GM12874 (cell line): Measurements from ENCODE around the gene CAPN11.

ENCODE experiments used
- CTCF ChIP-seq: IDR thresholded peaks from 2 replicates; pipeline ENCODE4 v1.5.1; 2011; ENCODE audit warnings: low read depth, mild to moderate bottlenecking, control low read depth, low read length, moderate library complexity; ENCODE audit not compliant: insufficient read depth

The CAPN11 gene

GRCh38 chr6:44162876-44163625 is 4.4 kb downstream of the CAPN11 start:
- no peak for TF ChIP-seq CTCF

GRCh38 chr6:44166116-44166515 is 7.5 kb downstream of the CAPN11 start:
- TF ChIP-seq CTCF: no peak

DNA sequence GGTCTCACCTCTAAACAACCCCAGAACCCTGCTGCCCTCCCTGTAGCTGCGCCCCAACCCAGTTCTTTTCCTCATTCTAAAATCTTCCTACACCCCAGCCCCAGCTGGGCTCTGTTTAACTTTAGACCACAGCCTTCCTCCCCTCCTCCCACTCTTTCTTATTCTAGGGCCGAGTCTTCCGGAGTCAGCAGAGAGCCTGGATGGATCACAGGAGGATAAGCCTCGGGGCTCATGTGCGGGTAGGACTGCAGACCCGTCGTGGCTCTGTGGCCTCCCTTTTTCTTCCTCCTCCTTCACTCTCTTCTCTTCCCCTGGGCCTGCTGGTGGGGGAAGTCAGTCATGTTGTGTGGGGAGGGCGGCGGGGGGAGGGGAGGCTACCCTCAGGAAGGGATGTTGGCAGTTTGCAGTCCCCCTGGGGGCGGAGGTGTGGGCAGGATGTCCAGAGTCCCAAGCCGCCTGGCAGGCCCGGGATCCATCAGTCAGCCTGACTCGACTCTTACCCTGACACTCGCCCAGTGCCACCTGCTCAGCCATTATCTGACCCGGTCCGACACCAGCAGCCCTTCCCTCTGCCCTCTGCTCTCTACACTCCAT is 8.1 kb downstream of the CAPN11 start:
- no peak for TF ChIP-seq CTCF

DNA sequence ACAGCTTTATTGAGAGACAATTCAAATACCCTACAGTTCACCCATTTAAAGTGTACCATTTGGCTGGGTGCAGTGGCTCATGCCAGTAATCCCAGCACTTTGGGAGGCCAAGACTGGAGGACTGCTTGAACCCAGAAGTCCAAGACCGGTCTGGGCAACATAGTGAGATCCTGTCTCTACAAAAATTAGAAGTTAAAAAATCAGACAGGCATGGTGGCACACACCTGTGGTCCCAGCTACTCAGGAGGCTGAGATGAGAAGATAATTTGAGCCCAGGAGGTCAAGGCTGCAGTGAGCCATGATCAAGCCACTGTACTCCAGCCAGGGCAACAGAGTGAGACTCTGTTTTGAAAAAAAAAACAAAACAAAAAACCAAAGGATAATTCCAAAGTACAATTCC is 8.9 kb downstream of the CAPN11 start:
- no peak for TF ChIP-seq CTCF

GRCh38 chr6:44169154-44169553 is 10.5 kb downstream of the CAPN11 start:
- no peak for TF ChIP-seq CTCF

DNA sequence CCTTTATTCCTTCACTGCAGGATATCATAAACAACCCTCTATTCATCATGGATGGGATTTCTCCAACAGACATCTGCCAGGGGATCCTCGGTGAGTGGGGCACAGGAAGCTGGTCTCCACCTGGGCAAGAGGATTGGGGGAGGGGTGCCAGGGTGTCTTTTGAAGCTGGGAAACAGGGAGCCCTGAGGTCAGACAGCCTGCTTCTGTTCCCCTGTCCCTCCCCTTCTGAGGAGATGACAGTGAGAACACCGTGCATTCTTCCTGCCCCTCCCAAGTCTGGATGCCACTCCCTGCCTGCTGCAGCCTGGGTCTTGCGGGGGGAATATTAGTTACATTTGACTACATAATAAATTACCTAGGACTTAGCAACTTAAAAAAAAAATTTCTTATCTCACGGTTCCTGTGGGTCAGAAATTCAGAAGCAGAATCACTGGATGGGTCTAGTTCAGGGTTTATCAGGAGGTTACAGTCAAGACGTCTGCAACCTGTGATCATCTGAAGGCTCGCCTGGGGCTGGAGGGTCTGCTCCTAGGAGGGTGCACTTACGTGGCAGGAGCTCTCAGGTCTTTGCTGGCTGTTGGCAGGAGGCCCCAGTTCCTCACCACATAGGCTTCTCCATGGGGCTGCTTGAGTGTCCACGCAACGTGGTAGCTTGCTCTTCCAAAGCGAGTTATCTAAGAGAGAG is 11.4 kb downstream of the CAPN11 start:
- TF ChIP-seq CTCF: no peak

GRCh38 chr6:44171899-44172546 is 13.4 kb downstream of the CAPN11 start:
- TF ChIP-seq CTCF: no peak
